HG03060 (cell line): Measurements from ENCODE around the gene TBC1D24.
A peak's percentile ranks its signal among the peaks of the same experiment; 100 is the strongest.

Experiments
- ATAC-seq: cut with Tn5 transposase; IDR thresholded peaks from one replicate; pipeline ENCODE4 v1.9.1; 2021; ENCODE audit warnings: low read depth, moderate number of reproducible peaks; ENCODE audit not compliant: unreplicated experiment

Gene TBC1D24

GRCh38 chr16:2449118-2449517 lies 25.8 kb upstream of the TBC1D24 start:
- no peak for ATAC-seq

- ATAC-seq, result no peak
Observed at GRCh38 chr16:2450535-2450934, 24.4 kb upstream of the TBC1D24 start.

GRCh38 chr16:2450975-2451381 lies 23.9 kb upstream of the TBC1D24 start:
- ATAC-seq, result no peak

- ATAC-seq, result no peak
Observed at GRCh38 chr16:2451851-2452320, 23.0 kb upstream of the TBC1D24 start.

GRCh38 chr16:2452650-2453049 lies 22.3 kb upstream of the TBC1D24 start:
- no peak for ATAC-seq

GRCh38 chr16:2455081-2455845 lies 19.7 kb upstream of the TBC1D24 start:
- no peak for ATAC-seq

GRCh38 chr16:2456551-2457153 lies 18.3 kb upstream of the TBC1D24 start:
- ATAC-seq, result no peak

GRCh38 chr16:2457267-2457666 lies 17.7 kb upstream of the TBC1D24 start:
- no peak for ATAC-seq

- no peak for ATAC-seq
Observed at GRCh38 chr16:2457946-2458345, 17.0 kb upstream of the TBC1D24 start.

- no peak for ATAC-seq
Observed at GRCh38 chr16:2458887-2459646, 15.9 kb upstream of the TBC1D24 start.

- ATAC-seq, result peak; percentile 53
Observed at GRCh38 chr16:2459647-2460390, 15.1 kb upstream of the TBC1D24 start, which contains the start of gene TEDC2. TEDC2 (plus strand) TSS chr16:2460109; CDS start chr16:2460145, 36 bp downstream.

GRCh38 chr16:2460391-2460713 lies 14.6 kb upstream of the TBC1D24 start:
- ATAC-seq, result no peak

GRCh38 chr16:2460916-2461315 lies 14.0 kb upstream of the TBC1D24 start:
- ATAC-seq, result no peak

GRCh38 chr16:2462031-2462866 lies 12.7 kb upstream of the TBC1D24 start:
- no peak for ATAC-seq

GRCh38 chr16:2464333-2464732 lies 10.6 kb upstream of the TBC1D24 start:
- no peak for ATAC-seq

- ATAC-seq, result no peak
Observed at GRCh38 chr16:2465653-2466415, 9.1 kb upstream of the TBC1D24 start.

- ATAC-seq, result no peak
Observed at GRCh38 chr16:2466667-2467527, 8.0 kb upstream of the TBC1D24 start.

GRCh38 chr16:2467528-2468232 lies 7.2 kb upstream of the TBC1D24 start:
- ATAC-seq, result no peak
